Activated T-helper 1 cell treated with anti-CD3 and anti-CD28 coated beads, Interleukin-2, amount 50 U/mL, for 16 hours (primary cell): ENCODE data around the gene ADRA2A.

Experiments
- DNase-seq, 2 donors: peaks; one replicate each; pipeline ENCODE4 v3.0.0-alpha.2; 2020; ENCODE audit warnings: low read depth in 1 of 2, low spot score in 1 of 2

ADRA2A gene

DNA sequence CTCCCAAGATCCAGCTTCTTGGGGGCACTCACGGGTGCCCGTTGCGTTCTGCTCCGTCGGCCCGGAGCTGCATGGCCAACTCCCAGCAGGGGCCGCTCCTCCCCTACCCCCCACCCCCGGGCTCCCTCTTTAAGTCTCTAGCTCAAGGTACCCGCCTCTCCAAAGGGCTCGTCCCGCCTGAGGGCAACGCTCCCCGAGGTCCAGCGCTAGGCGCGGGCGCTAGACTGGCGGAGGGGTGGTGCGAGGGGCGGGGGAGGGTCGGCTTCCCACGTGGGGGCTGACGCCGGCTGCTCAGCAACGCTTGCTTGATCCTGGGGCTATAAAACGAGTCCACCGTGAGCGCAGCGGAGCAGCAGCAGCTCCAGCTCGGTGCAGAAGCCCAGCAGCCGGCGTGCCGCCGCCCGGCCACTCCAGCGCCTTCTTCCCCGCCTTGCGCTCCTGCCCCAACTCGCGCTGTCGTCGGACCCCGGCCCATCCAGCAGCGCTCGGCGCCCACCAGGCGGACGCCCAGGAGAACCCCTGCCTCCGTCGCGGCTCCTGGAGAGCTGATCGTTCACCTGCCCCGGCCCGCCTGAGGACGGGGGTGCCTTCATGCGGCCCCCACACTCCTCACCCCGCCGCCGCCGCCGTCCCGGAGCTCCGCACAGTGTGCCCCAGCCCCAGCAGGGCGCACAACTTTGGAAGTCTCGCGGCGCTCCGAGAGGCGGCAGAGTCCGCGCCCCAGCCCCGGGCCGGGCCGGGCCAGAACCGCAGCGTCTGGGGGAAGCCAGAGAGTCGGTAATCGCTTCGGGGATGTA, at the start of gene ADRA2A:
Gene ADRA2A, plus strand, starts transcription at position 348 of the 797 bp plus-strand sequence. CDS start 968 bp downstream, outside the sequence.
- DNase-seq: no peak

DNA sequence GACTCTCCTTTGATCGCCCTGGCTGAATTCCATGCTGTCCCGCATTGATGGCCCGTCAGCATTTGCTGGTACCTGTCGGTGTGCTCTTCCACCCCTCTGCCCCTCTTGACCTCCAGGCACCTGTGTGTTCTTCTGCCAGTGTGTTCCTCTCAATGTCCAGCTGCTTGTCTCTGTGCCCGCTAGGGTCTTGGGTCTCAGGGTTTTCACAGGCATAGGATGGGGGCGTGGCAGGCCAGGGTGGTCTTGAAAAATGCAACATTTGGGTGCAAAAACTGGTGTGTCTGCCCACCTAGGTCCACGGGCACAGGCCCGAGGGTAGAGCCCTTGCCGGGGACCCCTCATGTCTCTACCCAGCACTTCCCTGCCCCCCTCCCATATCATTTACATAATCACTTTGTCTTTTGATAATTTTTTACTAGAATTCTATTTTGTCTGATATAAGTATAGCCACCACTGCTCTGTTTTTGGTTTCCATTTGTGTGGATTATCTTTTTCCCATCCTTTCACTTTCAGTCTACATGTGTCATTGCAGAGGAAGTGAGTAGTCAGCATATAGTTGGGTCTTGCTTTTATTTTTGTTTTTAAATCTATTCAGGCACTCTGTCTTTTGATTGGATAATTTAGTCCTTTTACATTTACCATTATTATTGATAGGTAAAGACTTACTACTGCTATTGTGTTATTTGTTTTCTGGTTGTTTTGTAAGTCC, 46.6 kb upstream of the ADRA2A start:
- DNase-seq: no peak

DNA sequence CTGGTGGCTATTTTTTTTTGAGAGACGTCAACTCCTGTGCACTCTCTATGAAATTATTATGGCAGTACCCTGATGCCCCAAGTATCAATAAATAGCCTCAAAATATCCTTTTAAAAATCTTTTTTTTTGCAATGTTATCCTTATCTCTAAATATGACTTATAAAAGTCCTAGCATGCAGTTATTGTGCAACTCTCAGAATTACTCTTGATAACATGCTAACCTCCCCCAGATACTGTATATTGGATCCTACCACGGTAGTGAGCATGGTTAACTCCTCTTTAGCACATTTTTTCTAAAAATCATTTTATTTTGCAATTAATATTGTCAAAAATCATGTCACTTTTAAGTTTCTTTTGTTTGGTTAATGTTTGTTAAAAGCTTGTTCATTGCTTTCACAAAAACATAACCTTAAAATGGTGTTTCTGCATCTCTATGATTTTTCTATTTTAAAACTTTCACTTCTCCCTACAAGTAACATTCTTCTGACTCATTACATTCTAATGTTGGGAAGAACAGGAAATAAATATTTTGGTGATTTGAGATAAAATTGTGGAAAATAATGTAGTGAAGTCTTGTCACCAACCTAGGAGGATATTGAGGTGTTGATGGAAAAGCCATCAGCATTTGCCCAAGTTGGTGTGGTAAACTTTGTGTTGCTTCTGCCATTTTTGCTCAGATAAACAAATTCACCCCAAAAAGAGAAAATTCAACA, 42.1 kb upstream of the ADRA2A start:
- DNase-seq: no peak

DNA sequence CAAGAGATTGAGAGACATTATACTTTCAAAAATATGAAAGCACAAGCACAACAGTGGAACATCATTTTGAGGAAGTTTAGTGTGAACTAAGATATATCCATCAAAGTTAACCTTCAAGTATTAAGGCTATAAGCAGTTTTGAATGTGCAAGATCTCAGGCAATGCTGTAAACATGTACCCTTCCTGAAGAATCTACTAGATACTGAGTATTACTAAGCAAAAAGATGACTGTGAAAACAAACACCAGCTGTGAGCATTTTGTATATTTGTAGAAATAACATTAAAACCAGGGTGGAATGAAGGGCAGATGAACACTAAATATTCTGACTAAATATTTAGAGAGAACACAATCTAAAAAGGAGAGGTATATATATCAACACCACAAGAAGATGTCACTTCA, 41.3 kb upstream of the ADRA2A start:
- DNase-seq: no peak

DNA sequence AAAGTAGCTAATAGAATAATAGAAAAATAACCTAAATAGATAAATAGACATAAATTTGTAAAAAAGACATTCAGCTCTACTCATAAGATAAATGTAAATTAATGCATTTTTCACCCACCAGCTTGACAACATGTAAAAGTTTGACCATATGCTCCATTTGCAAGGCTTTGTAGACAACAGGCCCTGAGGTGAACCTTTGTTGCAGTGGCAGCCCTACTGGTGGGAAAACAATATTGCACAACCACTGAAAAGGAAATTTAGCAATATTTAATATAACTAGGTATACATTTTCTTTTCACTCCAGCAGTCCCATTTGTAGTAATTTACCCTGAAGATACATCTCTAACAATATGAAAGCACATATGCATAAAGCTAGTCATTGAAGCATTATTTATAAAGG, 39.0 kb upstream of the ADRA2A start:
- no peak for DNase-seq

DNA sequence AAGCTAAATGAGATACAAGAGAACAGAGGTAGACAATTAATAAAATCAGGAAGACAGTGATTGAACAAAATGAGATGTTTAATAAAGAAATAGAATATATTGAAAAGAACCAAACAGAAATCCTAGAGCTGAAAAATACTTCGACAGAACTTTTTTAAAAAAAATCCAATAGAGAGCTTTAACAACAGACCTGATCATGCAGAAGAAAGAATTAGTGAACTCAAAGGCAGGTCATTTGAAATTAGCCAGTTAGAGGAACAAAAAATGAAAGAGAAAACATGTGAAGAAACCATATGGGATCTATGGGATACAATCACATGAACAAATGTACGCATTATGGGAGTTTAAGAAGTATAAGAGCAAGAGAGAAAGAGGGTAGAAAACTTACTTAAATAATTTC, 37.3 kb upstream of the ADRA2A start:
- no peak for DNase-seq

DNA sequence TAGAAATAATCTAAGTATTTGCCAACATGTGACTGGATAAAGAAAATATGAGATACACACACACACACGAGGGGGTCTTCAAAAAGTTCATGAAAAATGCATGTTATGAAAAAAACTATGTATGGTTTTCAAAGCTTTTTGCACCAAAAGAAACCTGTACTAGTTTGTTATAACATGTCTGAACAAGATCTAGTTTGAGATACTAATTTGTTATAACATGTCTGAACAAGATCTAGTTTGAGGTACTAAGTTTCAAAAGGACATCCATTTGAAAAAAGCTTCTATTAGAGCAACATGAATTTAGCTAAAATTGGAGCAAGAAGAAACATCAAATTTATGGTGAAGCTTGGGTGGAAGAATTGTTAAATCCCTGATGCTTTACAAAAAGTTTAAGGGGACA, 19.8 kb upstream of the ADRA2A start:
- no peak for DNase-seq

DNA sequence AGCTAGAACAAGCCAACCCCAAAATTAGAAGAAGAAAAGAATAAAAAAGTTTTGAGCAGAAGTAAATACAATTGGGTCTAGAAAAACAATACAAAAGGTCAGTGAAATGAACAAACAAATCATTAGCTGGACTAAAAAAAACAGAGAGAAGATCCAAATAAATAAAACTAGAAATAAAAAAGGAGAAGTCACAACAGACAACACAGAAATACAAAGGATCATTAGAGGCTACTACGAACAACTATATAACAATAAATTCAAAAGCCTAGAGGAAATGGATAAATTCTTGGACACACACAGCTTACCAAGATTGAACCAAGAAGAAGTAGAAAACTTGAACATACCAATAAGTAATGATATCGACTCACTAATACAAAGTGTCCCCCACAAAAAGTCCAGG, 13.4 kb upstream of the ADRA2A start:
- no peak for DNase-seq

DNA sequence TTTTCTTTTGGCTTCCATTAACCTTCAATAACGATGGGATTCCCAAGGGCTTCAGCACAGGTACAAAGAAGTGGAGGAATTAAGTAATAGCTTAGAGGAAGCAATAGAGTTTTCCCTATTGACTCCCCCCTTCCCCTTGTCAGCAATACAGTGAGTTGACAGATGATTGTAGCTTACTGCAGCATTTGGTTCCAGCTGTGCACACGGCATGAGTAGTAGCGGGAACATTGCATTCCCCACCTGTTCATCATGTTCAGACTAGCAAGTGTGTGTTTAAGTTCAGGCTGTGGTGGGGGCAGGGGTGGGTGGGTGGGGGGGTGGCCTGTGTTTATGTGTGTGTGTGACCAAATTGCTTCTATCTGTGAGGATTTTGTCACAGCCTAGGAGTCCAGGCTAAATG, 4.6 kb upstream of the ADRA2A start:
- DNase-seq: no peak

DNA sequence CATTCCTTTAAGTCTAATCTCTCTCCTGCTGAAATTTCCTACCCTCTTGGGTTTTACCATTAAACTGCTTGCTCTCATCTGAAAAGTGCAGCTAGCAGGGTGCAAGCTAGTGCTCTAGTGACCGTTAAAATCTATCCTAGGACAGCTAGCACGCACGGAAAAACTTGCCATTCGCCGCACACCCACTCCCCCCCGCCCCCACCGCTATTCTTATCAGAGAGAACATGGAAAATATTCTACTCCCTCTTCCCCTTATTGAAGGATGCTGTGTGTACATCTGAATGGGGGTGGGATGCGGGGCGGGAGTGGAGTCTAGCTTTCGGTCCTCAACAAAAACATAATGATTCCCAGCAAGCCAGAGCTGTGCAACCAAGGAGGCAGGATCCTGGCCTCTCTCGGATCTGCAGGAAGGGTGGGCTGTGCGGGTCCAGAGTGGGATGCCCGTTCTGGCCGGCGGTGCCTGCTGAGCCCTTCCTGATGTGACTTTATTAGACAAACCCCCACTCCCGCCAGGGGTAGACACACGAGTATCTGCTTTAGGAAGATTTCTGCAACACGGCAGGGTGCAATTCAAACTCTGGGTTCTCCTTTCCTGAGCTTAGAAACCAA, 1.1 kb upstream of the ADRA2A start:
- no peak for DNase-seq

DNA sequence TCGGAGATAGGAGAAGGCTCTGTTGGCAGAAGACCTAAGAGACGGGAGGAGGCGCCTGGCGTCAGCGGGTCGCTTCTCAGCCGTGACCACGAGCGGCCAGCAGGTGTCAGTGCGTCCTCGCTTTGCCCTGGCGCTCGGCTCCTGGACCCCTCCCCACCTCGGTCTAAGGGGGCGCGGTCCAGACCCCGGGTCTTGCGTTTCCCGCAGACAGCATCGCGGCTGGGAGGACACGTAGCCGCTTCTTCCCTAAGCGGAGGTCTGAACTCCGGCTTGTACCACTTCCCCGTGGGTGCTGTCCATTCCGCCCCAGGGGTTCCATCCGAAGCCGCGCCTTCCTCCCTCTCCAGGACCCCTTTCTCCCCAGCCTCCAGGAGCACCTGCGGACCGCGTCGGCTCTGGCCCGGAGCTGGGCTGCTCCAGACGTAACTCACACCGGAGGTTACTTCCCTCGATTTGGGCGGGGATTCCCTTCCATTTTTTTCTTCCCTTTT, 593 bp upstream of the ADRA2A start:
- DNase-seq: no peak

DNA sequence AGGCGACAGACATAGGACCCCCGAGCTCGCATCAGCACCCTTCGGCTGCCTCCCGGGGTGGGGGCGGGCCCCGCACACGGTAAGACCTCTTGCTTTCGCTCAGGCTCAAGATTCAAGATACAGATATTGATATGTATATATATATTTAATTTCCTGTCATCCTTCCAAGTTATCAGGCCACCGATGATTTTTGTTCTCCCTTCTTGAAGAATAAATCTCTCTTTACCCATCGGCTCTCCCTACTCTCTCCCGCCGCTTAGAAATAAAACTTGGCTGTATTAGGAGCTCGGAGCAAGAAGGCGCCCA, 603 bp downstream of the ADRA2A start:
- DNase-seq: no peak

DNA sequence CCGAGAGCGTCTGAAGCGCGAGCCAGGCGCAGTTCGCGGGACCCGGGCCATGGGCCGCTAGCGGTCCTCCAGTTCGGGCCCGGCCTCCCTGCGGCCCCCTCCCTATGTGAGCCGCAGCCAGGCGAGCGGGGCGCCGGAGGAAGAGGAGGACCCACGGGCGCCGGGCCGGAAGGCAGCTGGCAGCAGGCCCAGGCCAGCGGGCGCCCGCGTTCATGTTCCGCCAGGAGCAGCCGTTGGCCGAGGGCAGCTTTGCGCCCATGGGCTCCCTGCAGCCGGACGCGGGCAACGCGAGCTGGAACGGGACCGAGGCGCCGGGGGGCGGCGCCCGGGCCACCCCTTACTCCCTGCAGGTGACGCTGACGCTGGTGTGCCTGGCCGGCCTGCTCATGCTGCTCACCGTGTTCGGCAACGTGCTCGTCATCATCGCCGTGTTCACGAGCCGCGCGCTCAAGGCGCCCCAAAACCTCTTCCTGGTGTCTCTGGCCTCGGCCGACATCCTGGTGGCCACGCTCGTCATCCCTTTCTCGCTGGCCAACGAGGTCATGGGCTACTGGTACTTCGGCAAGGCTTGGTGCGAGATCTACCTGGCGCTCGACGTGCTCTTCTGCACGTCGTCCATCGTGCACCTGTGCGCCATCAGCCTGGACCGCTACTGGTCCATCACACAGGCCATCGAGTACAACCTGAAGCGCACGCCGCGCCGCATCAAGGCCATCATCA, 1.1 kb downstream of the ADRA2A start:
- no peak for DNase-seq

DNA sequence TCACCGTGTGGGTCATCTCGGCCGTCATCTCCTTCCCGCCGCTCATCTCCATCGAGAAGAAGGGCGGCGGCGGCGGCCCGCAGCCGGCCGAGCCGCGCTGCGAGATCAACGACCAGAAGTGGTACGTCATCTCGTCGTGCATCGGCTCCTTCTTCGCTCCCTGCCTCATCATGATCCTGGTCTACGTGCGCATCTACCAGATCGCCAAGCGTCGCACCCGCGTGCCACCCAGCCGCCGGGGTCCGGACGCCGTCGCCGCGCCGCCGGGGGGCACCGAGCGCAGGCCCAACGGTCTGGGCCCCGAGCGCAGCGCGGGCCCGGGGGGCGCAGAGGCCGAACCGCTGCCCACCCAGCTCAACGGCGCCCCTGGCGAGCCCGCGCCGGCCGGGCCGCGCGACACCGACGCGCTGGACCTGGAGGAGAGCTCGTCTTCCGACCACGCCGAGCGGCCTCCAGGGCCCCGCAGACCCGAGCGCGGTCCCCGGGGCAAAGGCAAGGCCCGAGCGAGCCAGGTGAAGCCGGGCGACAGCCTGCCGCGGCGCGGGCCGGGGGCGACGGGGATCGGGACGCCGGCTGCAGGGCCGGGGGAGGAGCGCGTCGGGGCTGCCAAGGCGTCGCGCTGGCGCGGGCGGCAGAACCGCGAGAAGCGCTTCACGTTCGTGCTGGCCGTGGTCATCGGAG, 1.8 kb downstream of the ADRA2A start:
- no peak for DNase-seq

DNA sequence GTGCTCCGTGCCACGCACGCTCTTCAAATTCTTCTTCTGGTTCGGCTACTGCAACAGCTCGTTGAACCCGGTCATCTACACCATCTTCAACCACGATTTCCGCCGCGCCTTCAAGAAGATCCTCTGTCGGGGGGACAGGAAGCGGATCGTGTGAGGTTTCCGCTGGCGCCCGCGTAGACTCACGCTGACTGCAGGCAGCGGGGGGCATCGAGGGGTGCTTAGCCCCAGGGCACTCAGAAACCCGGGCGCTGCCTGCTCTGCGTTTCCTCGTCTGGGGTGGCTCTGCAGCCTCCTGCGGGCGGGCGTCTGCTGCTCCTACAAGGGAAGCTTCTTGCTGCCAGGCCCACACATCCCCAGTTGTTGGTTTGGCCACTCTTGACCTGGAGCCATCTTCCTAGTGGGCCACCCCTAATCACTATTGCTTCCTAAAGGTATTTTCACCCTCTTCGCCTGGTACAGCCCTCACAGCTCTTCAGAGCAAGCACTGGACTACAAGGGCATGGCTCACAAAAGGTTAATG, 2.5 kb downstream of the ADRA2A start:
- DNase-seq: no peak

DNA sequence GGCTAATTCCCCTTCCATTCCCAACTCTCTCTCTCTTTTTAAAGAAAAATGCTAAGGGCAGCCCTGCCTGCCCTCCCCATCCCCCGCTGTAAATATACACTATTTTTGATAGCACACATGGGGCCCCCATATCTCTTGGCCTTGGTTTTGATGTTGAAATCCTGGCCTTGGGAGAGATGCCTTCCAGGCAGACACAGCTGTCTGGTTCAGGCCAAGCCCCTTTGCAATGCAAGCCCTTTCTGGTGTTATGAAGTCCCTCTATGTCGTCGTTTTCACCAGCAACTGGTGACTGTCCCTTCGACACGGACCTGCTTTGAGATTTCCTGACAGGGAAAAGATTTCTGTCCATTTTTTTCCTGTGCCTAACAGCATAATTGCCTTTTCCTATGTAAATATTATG, 3.0 kb downstream of the ADRA2A start:
- DNase-seq: no peak

DNA sequence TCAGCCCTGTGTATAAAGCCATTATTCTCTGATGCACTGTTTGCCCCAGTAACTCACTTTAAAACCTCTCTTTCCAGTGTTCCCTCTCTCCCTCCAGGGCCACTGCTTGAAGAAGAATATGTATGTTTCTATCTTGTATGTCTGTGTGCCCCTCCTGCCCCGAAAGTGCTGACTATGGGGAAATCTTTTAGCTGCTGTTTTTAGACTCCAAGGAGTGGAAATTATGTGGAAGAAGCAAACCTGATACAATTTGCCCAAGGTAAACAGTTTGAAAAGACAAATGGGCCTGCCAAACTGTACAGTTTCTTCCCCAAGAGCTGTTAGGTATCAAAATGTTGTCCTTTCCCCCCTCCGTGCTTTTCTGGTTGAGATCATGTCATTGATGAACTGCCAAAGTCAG, 3.4 kb downstream of the ADRA2A start:
- DNase-seq: no peak

DNA sequence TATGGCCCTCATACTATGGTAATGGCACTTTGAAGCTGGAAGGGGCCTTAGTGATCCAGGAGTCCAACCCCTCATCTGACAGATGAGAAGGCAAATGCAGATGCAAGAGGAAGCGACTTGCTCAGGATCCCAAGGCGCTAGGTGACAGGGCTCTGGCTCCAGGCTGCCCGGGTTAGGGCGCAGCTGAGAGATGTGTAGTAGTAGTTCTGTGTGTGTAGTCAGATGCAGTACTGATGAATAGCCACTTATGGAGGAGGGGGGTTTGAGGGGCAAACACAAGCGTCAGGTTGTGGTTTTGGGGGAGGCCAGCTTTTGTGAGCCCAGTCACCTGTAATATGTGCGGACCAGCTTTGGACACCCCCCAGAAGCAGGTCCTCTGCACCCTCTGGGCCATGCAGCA, 4.8 kb downstream of the ADRA2A start:
- DNase-seq: no peak

DNA sequence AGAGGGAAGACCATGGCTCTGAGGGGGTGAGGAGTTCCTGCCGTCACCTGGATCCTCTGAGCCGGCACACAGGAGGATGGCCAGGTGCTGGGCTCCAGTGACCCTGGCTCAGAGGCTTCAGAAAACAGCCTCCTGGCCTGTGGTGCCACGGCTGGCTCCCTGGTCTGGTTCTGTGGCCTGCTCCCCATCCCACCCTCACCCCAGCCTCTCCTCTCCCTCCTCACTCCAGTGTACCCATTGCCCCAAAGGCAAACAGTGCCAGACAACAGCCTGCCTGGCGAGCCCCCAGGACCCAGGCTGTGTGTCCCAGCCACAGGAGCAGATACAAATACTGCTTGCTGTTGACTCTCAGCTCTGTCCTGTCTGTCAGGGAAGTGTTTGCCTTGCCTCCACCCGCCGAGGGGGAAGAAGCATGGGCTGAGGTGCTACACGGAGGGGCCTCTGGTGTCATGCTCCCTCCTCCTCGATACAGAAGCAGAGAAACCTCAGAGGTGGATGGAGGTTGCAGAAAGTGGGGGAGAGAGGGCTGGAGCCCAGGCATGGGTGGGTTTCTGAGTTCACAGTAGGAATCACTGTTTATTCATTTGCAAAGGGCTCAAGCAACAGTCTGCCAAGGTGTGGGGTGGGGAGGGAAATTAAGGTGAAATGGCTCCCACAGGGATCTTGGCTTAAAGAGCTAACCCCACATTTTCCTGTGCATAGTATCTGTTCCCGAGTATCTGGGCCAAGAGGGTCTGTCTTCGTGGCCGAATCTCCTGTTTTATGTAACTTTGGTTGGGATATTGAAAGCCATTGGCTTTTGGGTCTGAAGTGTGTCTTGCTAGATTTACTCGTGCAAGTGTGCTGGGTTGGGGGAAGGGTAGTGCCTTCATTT, 5.5 kb downstream of the ADRA2A start:
- no peak for DNase-seq
